HEK293 (cell line): ENCODE results near the gene PRC1.

Experiments
- CTCF ChIA-PET: fragments of 350-600 bp; formaldehyde crosslinking; extraction: SDS; loops from one replicate; lab custom pipeline; 2021; ENCODE audit warnings: antibody characterized with exemption; lab: Yijun Ruan, JAX
- POLR2A ChIA-PET: fragments of 300-600 bp; formaldehyde crosslinking; extraction: SDS; loops from one replicate; lab custom pipeline; 2020; ENCODE audit warnings: antibody characterized with exemption, inconsistent platforms; lab: Yijun Ruan, JAX
- H3K27ac ChIP-seq: fragments of 200-500 bp; sonication (Bioruptor generic); 2 replicates; pipeline ENCODE4 v1.5.1; 2014; ENCODE audit warnings: low read depth, low read length, control low read depth, inconsistent platforms; ENCODE audit errors: extremely low read depth
- H3K36me3 ChIP-seq, 2 experiments: fragments of 200-500 bp in 1 of 2; sonication (Bioruptor generic) in 1 of 2; 1 replicate in 1 of 2; 2 replicates in 1 of 2; pipeline ENCODE4 v1.5.1; 2014 to 2017; ENCODE audit warnings: inconsistent platforms in 2 of 2, low read length in 2 of 2; ENCODE audit not compliant: control insufficient read depth in 2 of 2, insufficient read depth in 1 of 2
- H3K4me1 ChIP-seq: fragments of 200-500 bp; sonication (Bioruptor generic); 2 replicates; pipeline ENCODE4 v1.5.1; 2014; ENCODE audit warnings: mild to moderate bottlenecking, low read length, inconsistent platforms; ENCODE audit not compliant: control insufficient read depth, insufficient read depth
- H3K4me3 ChIP-seq: 2 replicates; pipeline ENCODE4 v1.5.1; 2011; ENCODE audit warnings: low read depth, mild to moderate bottlenecking, control low read depth, low read length, moderate library complexity
- H3K9me3 ChIP-seq: fragments of 200-500 bp; sonication (Bioruptor generic); 2 replicates; pipeline ENCODE4 v1.5.1; 2014; ENCODE audit warnings: low read depth, low read length, inconsistent platforms; ENCODE audit not compliant: control insufficient read depth, insufficient read depth
- BCL11A ChIP-seq: fragments of 450-650 bp; formaldehyde crosslinking; IDR thresholded peaks from 2 replicates; pipeline ENCODE4 v1.5.1; 2016; ENCODE audit warnings: low read depth, missing biosample characterization, missing genetic modification characterization
- EGR2 ChIP-seq: fragments of 450-650 bp; formaldehyde crosslinking; IDR thresholded peaks from 2 replicates; pipeline ENCODE4 v1.5.1; 2016; ENCODE audit warnings: low read depth, missing biosample characterization, missing genetic modification characterization
- IKZF3 ChIP-seq: fragments of 450-650 bp; IDR thresholded peaks from 2 replicates; pipeline ENCODE4 v1.5.0; 2018; ENCODE audit warnings: missing biosample characterization, mild to moderate bottlenecking, missing genetic modification characterization, moderate library complexity
- SP2 ChIP-seq: fragments of 450-650 bp; formaldehyde crosslinking; IDR thresholded peaks from 2 replicates; pipeline ENCODE4 v1.5.1; 2016; ENCODE audit warnings: missing biosample characterization, missing genetic modification characterization
- ZEB2 ChIP-seq: fragments of 450-650 bp; formaldehyde crosslinking; IDR thresholded peaks from 2 replicates; pipeline ENCODE4 v1.5.1; 2016; ENCODE audit warnings: missing biosample characterization, missing genetic modification characterization
- ZIC2 ChIP-seq: fragments of 450-650 bp; formaldehyde crosslinking; IDR thresholded peaks from 2 replicates; pipeline ENCODE4 v1.5.1; 2016; ENCODE audit warnings: missing biosample characterization, missing genetic modification characterization
- ZNF157 ChIP-seq: fragments of 450-650 bp; formaldehyde crosslinking; IDR thresholded peaks from 2 replicates; pipeline ENCODE4 v1.5.1; 2016; ENCODE audit warnings: missing biosample characterization, missing genetic modification characterization
- ZNF274 ChIP-seq, 2 experiments: fragments of 200-500 bp in 1 of 2; fragments of 450-650 bp in 1 of 2; sonication (Bioruptor generic) in 1 of 2; formaldehyde crosslinking in 1 of 2; IDR thresholded peaks; 2 replicates each; pipeline versions ENCODE4 v1.5.1 to v1.6.1; 2014 to 2016; ENCODE audit warnings: borderline replicate concordance in 1 of 2, inconsistent platforms in 1 of 2, low read length in 1 of 2, missing biosample characterization in 1 of 2, missing genetic modification characterization in 1 of 2
- ZNF341 ChIP-seq: fragments of 450-650 bp; formaldehyde crosslinking; IDR thresholded peaks from 2 replicates; pipeline ENCODE4; 2016; ENCODE audit warnings: low read depth, missing biosample characterization, missing genetic modification characterization
- ZNF558 ChIP-seq: fragments of 450-650 bp; formaldehyde crosslinking; IDR thresholded peaks from 2 replicates; pipeline ENCODE4 v1.5.1; 2016; ENCODE audit warnings: missing biosample characterization, missing genetic modification characterization
- ZNF571 ChIP-seq: fragments of 450-650 bp; formaldehyde crosslinking; IDR thresholded peaks from 2 replicates; pipeline ENCODE4 v1.5.0; 2017; ENCODE audit warnings: missing biosample characterization, missing genetic modification characterization
- ZNF600 ChIP-seq: fragments of 450-650 bp; formaldehyde crosslinking; IDR thresholded peaks from 2 replicates; pipeline ENCODE4 v1.5.1; 2016; ENCODE audit warnings: missing biosample characterization, missing genetic modification characterization
- ZSCAN23 ChIP-seq: fragments of 450-650 bp; formaldehyde crosslinking; IDR thresholded peaks from 2 replicates; pipeline ENCODE4 v1.5.1; 2016; ENCODE audit warnings: missing biosample characterization, missing genetic modification characterization
- TF ChIP-seq, protein P1 (sequence below): fragments of 450-650 bp; formaldehyde crosslinking; IDR thresholded peaks from 2 replicates; pipeline ENCODE4 v1.5.1; 2017; ENCODE audit warnings: missing biosample characterization, missing genetic modification characterization
- TF ChIP-seq, protein P2 (sequence below): fragments of 450-650 bp; formaldehyde crosslinking; IDR thresholded peaks from 2 replicates; pipeline ENCODE4 v1.5.1; 2016; ENCODE audit warnings: missing biosample characterization, missing genetic modification characterization
- TF ChIP-seq, protein P3 (sequence below): fragments of 450-650 bp; formaldehyde crosslinking; IDR thresholded peaks from 2 replicates; pipeline ENCODE4 v1.5.1; 2016; ENCODE audit warnings: missing biosample characterization, missing genetic modification characterization

PRC1 gene

DNA sequence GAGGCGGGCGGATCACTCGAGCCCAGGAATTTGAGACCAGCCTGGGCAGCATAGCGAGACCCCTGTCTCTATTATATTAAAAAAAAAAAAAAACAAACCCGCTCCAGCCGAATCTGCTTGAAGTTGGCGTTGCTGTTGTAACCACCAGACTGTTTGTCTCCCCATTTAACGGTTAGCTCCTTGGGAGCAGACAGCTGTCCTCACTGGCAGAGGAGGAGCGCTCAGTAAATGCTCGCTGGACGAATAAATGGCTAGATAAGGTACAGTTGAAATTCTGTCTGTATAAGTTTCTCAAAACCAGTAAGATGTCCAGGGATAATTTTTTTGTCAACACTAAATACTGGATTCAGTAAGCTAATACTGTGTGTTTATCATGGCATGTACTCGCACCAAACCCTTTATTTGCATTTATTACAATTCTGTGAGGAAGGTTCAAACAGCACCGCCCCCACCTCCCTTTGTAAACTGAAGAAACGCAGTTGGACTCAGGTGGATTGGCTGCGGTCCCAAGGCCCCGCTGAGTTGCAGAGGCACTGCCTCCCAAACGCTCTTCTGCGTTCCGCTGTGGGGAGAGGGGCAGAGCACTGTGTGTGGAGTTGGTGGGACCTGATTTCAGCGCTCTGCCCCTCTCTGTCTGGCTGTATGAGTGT lies 38.6 kb downstream of the PRC1 start:
- Histone ChIP-seq H3K4me1 (no peaks in the 10 kb centered on the region; the same call in 1 of the 2 replicates), H3K27ac (peak overlapping the region; percentile 88)
- TF ChIP-seq ZEB2 (tag by site-specific recombination) (no peak), ZNF600 (tag by site-specific recombination) (peak; percentile 16; the same call in 1 of the 2 replicates), EGR2 (tag by site-specific recombination) (no peak), BCL11A (tag by site-specific recombination) (no peak), ZNF274 (IDR thresholded peaks at IDR 0.05; ENCODE audit: low read length) (no peak), ZNF274 (tag by site-specific recombination; IDR thresholded peaks at IDR 0.05; ENCODE audit: borderline replicate concordance) (no peak), ZNF157 (tag by site-specific recombination) (no peak), ZNF571 (tag by site-specific recombination) (no peak), ZIC2 (peak; percentile 54), ZNF341 (tag by site-specific recombination) (peak; percentile 78), ZNF558 (tag by site-specific recombination) (no peak), ZSCAN23 (tag by site-specific recombination) (no peak), IKZF3 (tag by site-specific recombination) (no peak), SP2 (tag by site-specific recombination) (0 out of 2 replicates have a peak, but pooled peaks have one; percentile 7)
- TF ChIP-seq, protein P1, sequence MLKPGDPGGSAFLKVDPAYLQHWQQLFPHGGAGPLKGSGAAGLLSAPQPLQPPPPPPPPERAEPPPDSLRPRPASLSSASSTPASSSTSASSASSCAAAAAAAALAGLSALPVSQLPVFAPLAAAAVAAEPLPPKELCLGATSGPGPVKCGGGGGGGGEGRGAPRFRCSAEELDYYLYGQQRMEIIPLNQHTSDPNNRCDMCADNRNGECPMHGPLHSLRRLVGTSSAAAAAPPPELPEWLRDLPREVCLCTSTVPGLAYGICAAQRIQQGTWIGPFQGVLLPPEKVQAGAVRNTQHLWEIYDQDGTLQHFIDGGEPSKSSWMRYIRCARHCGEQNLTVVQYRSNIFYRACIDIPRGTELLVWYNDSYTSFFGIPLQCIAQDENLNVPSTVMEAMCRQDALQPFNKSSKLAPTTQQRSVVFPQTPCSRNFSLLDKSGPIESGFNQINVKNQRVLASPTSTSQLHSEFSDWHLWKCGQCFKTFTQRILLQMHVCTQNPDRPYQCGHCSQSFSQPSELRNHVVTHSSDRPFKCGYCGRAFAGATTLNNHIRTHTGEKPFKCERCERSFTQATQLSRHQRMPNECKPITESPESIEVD (tag by site-specific recombination) = 0 out of 2 replicates have a peak, but pooled peaks have one; percentile 10
- TF ChIP-seq, protein P2, sequence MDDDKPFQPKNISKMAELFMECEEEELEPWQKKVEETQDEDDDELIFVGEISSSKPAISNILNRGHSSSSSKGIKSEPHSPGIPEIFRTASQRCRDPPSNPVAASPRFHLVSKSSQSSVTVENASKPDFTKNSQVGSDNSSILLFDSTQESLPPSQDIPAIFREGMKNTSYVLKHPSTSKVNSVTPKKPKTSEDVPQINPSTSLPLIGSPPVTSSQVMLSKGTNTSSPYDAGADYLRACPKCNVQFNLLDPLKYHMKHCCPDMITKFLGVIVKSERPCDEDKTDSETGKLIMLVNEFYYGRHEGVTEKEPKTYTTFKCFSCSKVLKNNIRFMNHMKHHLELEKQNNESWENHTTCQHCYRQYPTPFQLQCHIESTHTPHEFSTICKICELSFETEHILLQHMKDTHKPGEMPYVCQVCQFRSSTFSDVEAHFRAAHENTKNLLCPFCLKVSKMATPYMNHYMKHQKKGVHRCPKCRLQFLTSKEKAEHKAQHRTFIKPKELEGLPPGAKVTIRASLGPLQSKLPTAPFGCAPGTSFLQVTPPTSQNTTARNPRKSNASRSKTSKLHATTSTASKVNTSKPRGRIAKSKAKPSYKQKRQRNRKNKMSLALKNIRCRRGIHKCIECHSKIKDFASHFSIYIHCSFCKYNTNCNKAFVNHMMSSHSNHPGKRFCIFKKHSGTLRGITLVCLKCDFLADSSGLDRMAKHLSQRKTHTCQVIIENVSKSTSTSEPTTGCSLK (tag by site-specific recombination) = no peak
- TF ChIP-seq, protein P3, sequence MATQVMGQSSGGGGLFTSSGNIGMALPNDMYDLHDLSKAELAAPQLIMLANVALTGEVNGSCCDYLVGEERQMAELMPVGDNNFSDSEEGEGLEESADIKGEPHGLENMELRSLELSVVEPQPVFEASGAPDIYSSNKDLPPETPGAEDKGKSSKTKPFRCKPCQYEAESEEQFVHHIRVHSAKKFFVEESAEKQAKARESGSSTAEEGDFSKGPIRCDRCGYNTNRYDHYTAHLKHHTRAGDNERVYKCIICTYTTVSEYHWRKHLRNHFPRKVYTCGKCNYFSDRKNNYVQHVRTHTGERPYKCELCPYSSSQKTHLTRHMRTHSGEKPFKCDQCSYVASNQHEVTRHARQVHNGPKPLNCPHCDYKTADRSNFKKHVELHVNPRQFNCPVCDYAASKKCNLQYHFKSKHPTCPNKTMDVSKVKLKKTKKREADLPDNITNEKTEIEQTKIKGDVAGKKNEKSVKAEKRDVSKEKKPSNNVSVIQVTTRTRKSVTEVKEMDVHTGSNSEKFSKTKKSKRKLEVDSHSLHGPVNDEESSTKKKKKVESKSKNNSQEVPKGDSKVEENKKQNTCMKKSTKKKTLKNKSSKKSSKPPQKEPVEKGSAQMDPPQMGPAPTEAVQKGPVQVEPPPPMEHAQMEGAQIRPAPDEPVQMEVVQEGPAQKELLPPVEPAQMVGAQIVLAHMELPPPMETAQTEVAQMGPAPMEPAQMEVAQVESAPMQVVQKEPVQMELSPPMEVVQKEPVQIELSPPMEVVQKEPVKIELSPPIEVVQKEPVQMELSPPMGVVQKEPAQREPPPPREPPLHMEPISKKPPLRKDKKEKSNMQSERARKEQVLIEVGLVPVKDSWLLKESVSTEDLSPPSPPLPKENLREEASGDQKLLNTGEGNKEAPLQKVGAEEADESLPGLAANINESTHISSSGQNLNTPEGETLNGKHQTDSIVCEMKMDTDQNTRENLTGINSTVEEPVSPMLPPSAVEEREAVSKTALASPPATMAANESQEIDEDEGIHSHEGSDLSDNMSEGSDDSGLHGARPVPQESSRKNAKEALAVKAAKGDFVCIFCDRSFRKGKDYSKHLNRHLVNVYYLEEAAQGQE (tag by site-specific recombination) = 0 out of 2 replicates have a peak, but pooled peaks have one; percentile 1
- TF ChIP-seq, all 188 proteins: peak for 6
- ChIA-PET CTCF (interaction anchor here (0.6 to 11.9 kb wide), 29 partner anchors 10 to 1208 kb away, joined by 3 to 163 read pairs (median 5); partner anchors contain the start of genes HDDC3, UNC45A and VPS33B), POLR2A (interaction anchor here (0.6 to 7.8 kb wide), 16 partner anchors 8 to 1782 kb away, joined by 3 to 179 read pairs (median 6); partner anchors contain the start of genes CIB1, GDPGP1, HDDC3 and MAN2A2)
- H3K9me3 ChIP-seq = no peaks in the 10 kb centered on the region
- peak overlapping the region; percentile 73 for H3K4me3 ChIP-seq
- H3K36me3 ChIP-seq = peaks cover 25 to 65% of the 10 kb centered on the region in 2 experiments
